HepG2 (cell line): ENCODE measurements around the gene FJX1. TPM values are rescaled to one million over a fixed set of nuclear protein-coding genes. Genes with fewer than 3 reads are reported as not detected.

Experiments
- AGO1 ChIP-seq: fragments of 200-400 bp; formaldehyde crosslinking; IDR thresholded peaks from 2 replicates; pipeline ENCODE4 v1.6.1; 2017; ENCODE audit warnings: mild to moderate bottlenecking, low read depth, low read length, moderate library complexity; ENCODE audit not compliant: poor library complexity, severe bottlenecking
- GABPA ChIP-seq, 2 experiments: IDR thresholded peaks; 2 replicates each; pipeline ENCODE4 v1.6.1; 2011 to 2016; ENCODE audit warnings: low read depth in 2 of 2, low read length in 1 of 2, missing biosample characterization in 1 of 2, missing genetic modification characterization in 1 of 2
- HCFC1 ChIP-seq: fragments of 150-350 bp; IDR thresholded peaks from 2 replicates; pipeline ENCODE4 v1.6.1; 2014; ENCODE audit warnings: low read depth, low read length
- HNRNPK ChIP-seq: fragments of 200-400 bp; formaldehyde crosslinking; IDR thresholded peaks from 2 replicates; pipeline ENCODE4 v1.6.1; 2018; ENCODE audit warnings: low read length, low read depth, moderate library complexity, mild to moderate bottlenecking; ENCODE audit not compliant: poor library complexity, severe bottlenecking
- HNRNPLL ChIP-seq: fragments of 200-400 bp; formaldehyde crosslinking; IDR thresholded peaks from 2 replicates; pipeline ENCODE4 v1.6.1; 2017; ENCODE audit warnings: mild to moderate bottlenecking, low read depth, low read length; ENCODE audit not compliant: poor library complexity, severe bottlenecking
- JARID2 ChIP-seq: sonication (generic); formaldehyde crosslinking; IDR thresholded peaks from 2 replicates; pipeline ENCODE4 v1.8.1; 2023; ENCODE audit warnings: missing genetic modification reagents, inconsistent platforms; ENCODE audit not compliant: insufficient replicate concordance
- NFE2 ChIP-seq: sonication (generic); formaldehyde crosslinking; IDR thresholded peaks from 2 replicates; pipeline ENCODE4 v1.4.0; 2020; ENCODE audit warnings: missing genetic modification reagents
- NPAS2 ChIP-seq: sonication (generic); formaldehyde crosslinking; IDR thresholded peaks from 2 replicates; pipeline ENCODE4 v1.8.0; 2022; ENCODE audit warnings: mild to moderate bottlenecking, missing genetic modification reagents, borderline replicate concordance
- RFX1 ChIP-seq: fragments of 450-650 bp; IDR thresholded peaks from 2 replicates; pipeline ENCODE4 v1.6.1; 2017
- RFXAP ChIP-seq: sonication (generic); formaldehyde crosslinking; IDR thresholded peaks from 2 replicates; pipeline ENCODE4 v1.4.0; 2020; ENCODE audit warnings: missing genetic modification reagents, borderline replicate concordance
- TAF1 ChIP-seq: sonication (generic); formaldehyde crosslinking; IDR thresholded peaks from 2 replicates; pipeline ENCODE4 v1.4.0; 2020; ENCODE audit warnings: missing genetic modification reagents
- TBX3 ChIP-seq: fragments of 450-650 bp; IDR thresholded peaks from 2 replicates; pipeline ENCODE4 v1.6.1; 2017; ENCODE audit warnings: antibody characterized with exemption, mild to moderate bottlenecking, inconsistent platforms, borderline replicate concordance
- ZKSCAN5 ChIP-seq: sonication (generic); formaldehyde crosslinking; IDR thresholded peaks from 2 replicates; pipeline ENCODE4 v1.5.1; 2020; ENCODE audit warnings: mild to moderate bottlenecking, missing genetic modification reagents
- ZNF317 ChIP-seq: sonication (generic); formaldehyde crosslinking; IDR thresholded peaks from 2 replicates; pipeline ENCODE4 v1.5.0; 2020; ENCODE audit warnings: mild to moderate bottlenecking, missing genetic modification reagents
- ZNF563 ChIP-seq: sonication (generic); formaldehyde crosslinking; IDR thresholded peaks from 2 replicates; pipeline ENCODE4 v1.8.0; 2022; ENCODE audit warnings: mild to moderate bottlenecking, moderate library complexity, missing genetic modification reagents
- ZNF720 ChIP-seq: sonication (generic); formaldehyde crosslinking; IDR thresholded peaks from 2 replicates; pipeline ENCODE4 v1.4.0; 2020; ENCODE audit warnings: missing genetic modification reagents
- ZNF724P ChIP-seq: sonication (generic); formaldehyde crosslinking; IDR thresholded peaks from 2 replicates; pipeline ENCODE4 v1.8.0; 2022; ENCODE audit warnings: missing genetic modification reagents, borderline replicate concordance
- ZSCAN25 ChIP-seq: sonication (generic); formaldehyde crosslinking; IDR thresholded peaks from 2 replicates; pipeline ENCODE4 v1.8.0; 2022; ENCODE audit warnings: mild to moderate bottlenecking, missing genetic modification reagents
- ZSCAN29 ChIP-seq: sonication (generic); formaldehyde crosslinking; conservative IDR thresholded peaks from 2 replicates; pipeline ENCODE4 v1.4.0; 2020; ENCODE audit warnings: mild to moderate bottlenecking, missing genetic modification reagents
- polyA plus RNA-seq, 8 experiments: library from polyadenylated mRNA; depleted of rRNA in 3 of 8; stranded (reverse) in 7 of 8; unstranded in 1 of 8; fragments of >200 nt; fragmentation: Illumina TruSeq in 4 of 8; extraction: Trizol in 4 of 8; gene quantifications; 2 replicates each; pipeline versions ENCODE4 v1.2.1 to v1.2.3, GENCODE V29; 2011 to 2016; ENCODE audit warnings: low read depth in 4 of 8, missing spikeins in 1 of 8, mixed read lengths in 1 of 8; ENCODE audit not compliant: insufficient read depth in 1 of 8
- total RNA-seq, 5 experiments: library from RNA; depleted of rRNA; stranded (reverse); fragments of >200 nt; fragmentation: Illumina TruSeq; extraction: Trizol; gene quantifications; 2 replicates each; pipeline ENCODE4 v1.2.3, GENCODE V29; 2016; ENCODE audit warnings: low read depth in 1 of 5
- TF ChIP-seq, protein P1 (sequence below): IDR thresholded peaks from 2 replicates; pipeline ENCODE4 v1.6.1; 2016; ENCODE audit warnings: low read depth, missing genetic modification reagents, missing compliant biosample characterization
- TF ChIP-seq, protein P2 (sequence below): IDR thresholded peaks from 2 replicates; pipeline ENCODE4 v1.4.0; 2020; ENCODE audit warnings: mild to moderate bottlenecking, missing genetic modification reagents

FJX1 gene
- total and polyA plus RNA-seq, 2 of the 13 experiments (the other 11 are each of a cell fraction or from before 2014, with no cell fraction given) = 0.40 to 0.82 TPM

DNA sequence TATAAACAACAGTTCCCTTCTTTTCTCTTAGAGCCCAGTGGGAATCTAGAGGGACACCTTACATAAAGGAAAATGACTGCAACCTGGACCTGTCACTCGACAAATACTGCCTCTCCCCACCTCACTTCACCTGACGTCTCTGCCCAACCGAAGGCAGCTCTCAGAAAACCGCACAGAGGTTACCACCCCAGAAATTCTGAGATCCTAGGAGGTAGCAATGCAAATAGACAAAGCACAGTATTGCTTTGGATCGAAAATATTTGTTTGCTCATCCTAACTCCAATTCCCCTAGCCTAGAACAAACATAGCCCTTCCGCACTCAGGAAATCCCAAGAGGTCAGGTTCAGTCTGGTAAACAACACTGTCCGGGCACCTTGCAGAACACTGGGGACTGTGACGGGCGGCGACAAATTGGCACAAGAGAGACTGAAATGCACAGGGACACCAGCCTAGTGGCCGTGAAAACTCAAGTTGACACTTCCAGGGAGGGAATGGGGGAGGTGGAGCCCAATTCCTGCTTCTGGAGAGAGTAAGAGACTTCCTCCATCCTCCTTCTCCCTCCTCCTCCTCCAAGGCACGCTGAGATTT lies 43.9 kb downstream of the FJX1 start (continued):
- TF ChIP-seq, protein P1, sequence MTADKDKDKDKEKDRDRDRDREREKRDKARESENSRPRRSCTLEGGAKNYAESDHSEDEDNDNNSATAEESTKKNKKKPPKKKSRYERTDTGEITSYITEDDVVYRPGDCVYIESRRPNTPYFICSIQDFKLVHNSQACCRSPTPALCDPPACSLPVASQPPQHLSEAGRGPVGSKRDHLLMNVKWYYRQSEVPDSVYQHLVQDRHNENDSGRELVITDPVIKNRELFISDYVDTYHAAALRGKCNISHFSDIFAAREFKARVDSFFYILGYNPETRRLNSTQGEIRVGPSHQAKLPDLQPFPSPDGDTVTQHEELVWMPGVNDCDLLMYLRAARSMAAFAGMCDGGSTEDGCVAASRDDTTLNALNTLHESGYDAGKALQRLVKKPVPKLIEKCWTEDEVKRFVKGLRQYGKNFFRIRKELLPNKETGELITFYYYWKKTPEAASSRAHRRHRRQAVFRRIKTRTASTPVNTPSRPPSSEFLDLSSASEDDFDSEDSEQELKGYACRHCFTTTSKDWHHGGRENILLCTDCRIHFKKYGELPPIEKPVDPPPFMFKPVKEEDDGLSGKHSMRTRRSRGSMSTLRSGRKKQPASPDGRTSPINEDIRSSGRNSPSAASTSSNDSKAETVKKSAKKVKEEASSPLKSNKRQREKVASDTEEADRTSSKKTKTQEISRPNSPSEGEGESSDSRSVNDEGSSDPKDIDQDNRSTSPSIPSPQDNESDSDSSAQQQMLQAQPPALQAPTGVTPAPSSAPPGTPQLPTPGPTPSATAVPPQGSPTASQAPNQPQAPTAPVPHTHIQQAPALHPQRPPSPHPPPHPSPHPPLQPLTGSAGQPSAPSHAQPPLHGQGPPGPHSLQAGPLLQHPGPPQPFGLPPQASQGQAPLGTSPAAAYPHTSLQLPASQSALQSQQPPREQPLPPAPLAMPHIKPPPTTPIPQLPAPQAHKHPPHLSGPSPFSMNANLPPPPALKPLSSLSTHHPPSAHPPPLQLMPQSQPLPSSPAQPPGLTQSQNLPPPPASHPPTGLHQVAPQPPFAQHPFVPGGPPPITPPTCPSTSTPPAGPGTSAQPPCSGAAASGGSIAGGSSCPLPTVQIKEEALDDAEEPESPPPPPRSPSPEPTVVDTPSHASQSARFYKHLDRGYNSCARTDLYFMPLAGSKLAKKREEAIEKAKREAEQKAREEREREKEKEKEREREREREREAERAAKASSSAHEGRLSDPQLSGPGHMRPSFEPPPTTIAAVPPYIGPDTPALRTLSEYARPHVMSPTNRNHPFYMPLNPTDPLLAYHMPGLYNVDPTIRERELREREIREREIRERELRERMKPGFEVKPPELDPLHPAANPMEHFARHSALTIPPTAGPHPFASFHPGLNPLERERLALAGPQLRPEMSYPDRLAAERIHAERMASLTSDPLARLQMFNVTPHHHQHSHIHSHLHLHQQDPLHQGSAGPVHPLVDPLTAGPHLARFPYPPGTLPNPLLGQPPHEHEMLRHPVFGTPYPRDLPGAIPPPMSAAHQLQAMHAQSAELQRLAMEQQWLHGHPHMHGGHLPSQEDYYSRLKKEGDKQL = peak; percentile 98
- TF ChIP-seq ZSCAN29 (CRISPR knock-in tag) (no peak), ZKSCAN5 (CRISPR knock-in tag) (no peak), TBX3 (peak; percentile 96; the same call in 1 of the 2 replicates), ZNF317 (CRISPR knock-in tag) (peak; percentile 79), NFE2 (CRISPR knock-in tag) (no peak), RFX1 (no peak), HCFC1 (no peak), JARID2 (CRISPR knock-in tag) (peak; percentile 92), ZNF563 (no peak), HNRNPK (no peak), ZSCAN25 (CRISPR knock-in tag) (no peak), GABPA (IDR thresholded peaks at IDR 0.05; ENCODE audit: low read depth, low read length) (no peak), GABPA (CRISPR knock-in tag; IDR thresholded peaks at IDR 0.05; ENCODE audit: low read depth) (no peak; the same call in 1 of the 2 replicates), ZNF720 (CRISPR knock-in tag) (no peak), ZNF724P (CRISPR knock-in tag) (no peak), AGO1 (no peak), NPAS2 (no peak), RFXAP (CRISPR knock-in tag) (no peak), TAF1 (CRISPR knock-in tag) (no peak), HNRNPLL (no peak)
- TF ChIP-seq, protein P2, sequence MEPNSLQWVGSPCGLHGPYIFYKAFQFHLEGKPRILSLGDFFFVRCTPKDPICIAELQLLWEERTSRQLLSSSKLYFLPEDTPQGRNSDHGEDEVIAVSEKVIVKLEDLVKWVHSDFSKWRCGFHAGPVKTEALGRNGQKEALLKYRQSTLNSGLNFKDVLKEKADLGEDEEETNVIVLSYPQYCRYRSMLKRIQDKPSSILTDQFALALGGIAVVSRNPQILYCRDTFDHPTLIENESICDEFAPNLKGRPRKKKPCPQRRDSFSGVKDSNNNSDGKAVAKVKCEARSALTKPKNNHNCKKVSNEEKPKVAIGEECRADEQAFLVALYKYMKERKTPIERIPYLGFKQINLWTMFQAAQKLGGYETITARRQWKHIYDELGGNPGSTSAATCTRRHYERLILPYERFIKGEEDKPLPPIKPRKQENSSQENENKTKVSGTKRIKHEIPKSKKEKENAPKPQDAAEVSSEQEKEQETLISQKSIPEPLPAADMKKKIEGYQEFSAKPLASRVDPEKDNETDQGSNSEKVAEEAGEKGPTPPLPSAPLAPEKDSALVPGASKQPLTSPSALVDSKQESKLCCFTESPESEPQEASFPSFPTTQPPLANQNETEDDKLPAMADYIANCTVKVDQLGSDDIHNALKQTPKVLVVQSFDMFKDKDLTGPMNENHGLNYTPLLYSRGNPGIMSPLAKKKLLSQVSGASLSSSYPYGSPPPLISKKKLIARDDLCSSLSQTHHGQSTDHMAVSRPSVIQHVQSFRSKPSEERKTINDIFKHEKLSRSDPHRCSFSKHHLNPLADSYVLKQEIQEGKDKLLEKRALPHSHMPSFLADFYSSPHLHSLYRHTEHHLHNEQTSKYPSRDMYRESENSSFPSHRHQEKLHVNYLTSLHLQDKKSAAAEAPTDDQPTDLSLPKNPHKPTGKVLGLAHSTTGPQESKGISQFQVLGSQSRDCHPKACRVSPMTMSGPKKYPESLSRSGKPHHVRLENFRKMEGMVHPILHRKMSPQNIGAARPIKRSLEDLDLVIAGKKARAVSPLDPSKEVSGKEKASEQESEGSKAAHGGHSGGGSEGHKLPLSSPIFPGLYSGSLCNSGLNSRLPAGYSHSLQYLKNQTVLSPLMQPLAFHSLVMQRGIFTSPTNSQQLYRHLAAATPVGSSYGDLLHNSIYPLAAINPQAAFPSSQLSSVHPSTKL = peak; percentile 93
